Vagina (tissue), 2 donors: Measurements from ENCODE around the gene BST1.

Experiments
- CTCF ChIP-seq, 3 experiments: fragments of 450-650 bp in 2 of 3; fragments of 200-600 bp in 1 of 3; sonication (generic) in 1 of 3; IDR thresholded peaks; one replicate each; pipeline ENCODE4 v1.5.1; 2017 to 2019; ENCODE audit warnings: antibody characterized with exemption in 3 of 3, mild to moderate bottlenecking in 2 of 3, moderate library complexity in 2 of 3
- POLR2A ChIP-seq, 2 donors: fragments of 450-650 bp; IDR thresholded peaks; one replicate each; pipeline ENCODE4 v1.6.1; 2017; ENCODE audit warnings: antibody characterized with exemption in 2 of 2, mild to moderate bottlenecking in 2 of 2, moderate library complexity in 2 of 2

GRCh38 chr4:15779306-15779705 lies 76.4 kb downstream of the BST1 start:
- no peak for TF ChIP-seq CTCF (IDR thresholded peaks at IDR 0.05)
- TF ChIP-seq POLR2A (IDR thresholded peaks at IDR 0.05), result no peak
